Osteoblast (primary cell): ENCODE data around the gene ANKRD34A. TPM values are rescaled to one million over a fixed set of nuclear protein-coding genes. Genes with fewer than 3 reads are reported as not detected.

ENCODE experiments used
- total RNA-seq: library from RNA; depleted of rRNA; stranded (reverse); fragments of >200 nt; gene quantifications from 2 replicates; pipeline ENCODE4 v1.2.3, GENCODE V29; 2012

ANKRD34A gene
- total RNA-seq, 1 donor = 1.1 TPM

Other genes starting within 250 kb of the ANKRD34A start
- not detected in 2 replicates for gene CD160, start 245.1 kb downstream of the ANKRD34A start, total RNA-seq
- gene RNF115, start 140.5 kb downstream of the ANKRD34A start, total RNA-seq = 23.2 and 25.6 TPM in 2 replicates
- 54.3 and 63.1 TPM in 2 replicates for gene POLR3C, start 140.4 kb downstream of the ANKRD34A start, total RNA-seq
- 1.8 and 4.0 TPM in 2 replicates for gene NUDT17, start 118.9 kb downstream of the ANKRD34A start, total RNA-seq
- gene PIAS3, start 105.5 kb downstream of the ANKRD34A start, total RNA-seq = 15.2 and 17.4 TPM in 2 replicates
- 1.4 and 2.1 TPM in 2 replicates for gene ANKRD35, start 78.7 kb downstream of the ANKRD34A start, total RNA-seq
- 44.5 and 56.6 TPM in 2 replicates for gene ITGA10, start 54.5 kb downstream of the ANKRD34A start, total RNA-seq
- gene PEX11B, start 45.9 kb downstream of the ANKRD34A start, total RNA-seq = 18.9 and 20.3 TPM in 2 replicates
- 49.8 and 54.3 TPM in 2 replicates for gene RBM8A, start 37.1 kb downstream of the ANKRD34A start, total RNA-seq
- 33.3 and 33.7 TPM in 2 replicates for gene LIX1L, start 6.6 kb downstream of the ANKRD34A start, total RNA-seq
- gene POLR3GL, start 115 bp upstream of the ANKRD34A start, total RNA-seq = 9.4 and 13.3 TPM in 2 replicates
- 400 and 529 TPM in 2 replicates for gene TXNIP, start 32.0 kb upstream of the ANKRD34A start, total RNA-seq
- not detected in 2 replicates for gene HJV, start 57.2 kb upstream of the ANKRD34A start, total RNA-seq
- gene NBPF10, start 180.2 kb upstream of the ANKRD34A start, total RNA-seq = 5.1 and 6.2 TPM in 2 replicates